Ishikawa (cell line): Measurements from ENCODE around the gene DLEC1.

Experiments
- CEBPB ChIP-seq: IDR thresholded peaks from 2 replicates; pipeline ENCODE4 v1.6.1; 2012
- CREB1 ChIP-seq: IDR thresholded peaks from 2 replicates; pipeline ENCODE4 v1.6.1; 2012; ENCODE audit warnings: low read depth
- EGR1 ChIP-seq: IDR thresholded peaks from 2 replicates; pipeline ENCODE4 v1.6.1; 2012
- EP300 ChIP-seq: IDR thresholded peaks from 2 replicates; pipeline ENCODE4 v1.6.1; 2012; ENCODE audit warnings: borderline replicate concordance
- FOXM1 ChIP-seq: IDR thresholded peaks from 2 replicates; pipeline ENCODE4 v1.6.1; 2012; ENCODE audit warnings: low read depth, borderline replicate concordance
- MAX ChIP-seq: IDR thresholded peaks from 2 replicates; pipeline ENCODE4 v1.6.1; 2012
- NFIC ChIP-seq: IDR thresholded peaks from 2 replicates; pipeline ENCODE4 v1.6.1; 2012
- RAD21 ChIP-seq: IDR thresholded peaks from 2 replicates; pipeline ENCODE4 v1.6.1; 2012; ENCODE audit warnings: low read depth
- REST ChIP-seq: IDR thresholded peaks from 2 replicates; pipeline ENCODE4 v1.6.1; 2012; ENCODE audit warnings: low read depth, mild to moderate bottlenecking
- TAF1 ChIP-seq: IDR thresholded peaks from 2 replicates; pipeline ENCODE4 v1.6.1; 2012; ENCODE audit warnings: low read depth, mild to moderate bottlenecking
- TCF12 ChIP-seq: IDR thresholded peaks from 2 replicates; pipeline ENCODE4 v1.6.1; 2012; ENCODE audit warnings: low read depth
- TEAD4 ChIP-seq: IDR thresholded peaks from 2 replicates; pipeline ENCODE4 v1.6.1; 2012
- YY1 ChIP-seq: IDR thresholded peaks from 2 replicates; pipeline ENCODE4 v1.6.1; 2012; ENCODE audit warnings: low read depth
- ZBTB7A ChIP-seq: IDR thresholded peaks from 2 replicates; pipeline ENCODE4 v1.6.1; 2012; ENCODE audit warnings: low read depth
- TF ChIP-seq, protein P1 (sequence below): IDR thresholded peaks from 2 replicates; pipeline ENCODE4 v1.6.1; 2012

DLEC1 gene

GRCh38 chr3:38099518-38099917, 60.5 kb downstream of the DLEC1 start:
- no peak for TF ChIP-seq REST

DNA sequence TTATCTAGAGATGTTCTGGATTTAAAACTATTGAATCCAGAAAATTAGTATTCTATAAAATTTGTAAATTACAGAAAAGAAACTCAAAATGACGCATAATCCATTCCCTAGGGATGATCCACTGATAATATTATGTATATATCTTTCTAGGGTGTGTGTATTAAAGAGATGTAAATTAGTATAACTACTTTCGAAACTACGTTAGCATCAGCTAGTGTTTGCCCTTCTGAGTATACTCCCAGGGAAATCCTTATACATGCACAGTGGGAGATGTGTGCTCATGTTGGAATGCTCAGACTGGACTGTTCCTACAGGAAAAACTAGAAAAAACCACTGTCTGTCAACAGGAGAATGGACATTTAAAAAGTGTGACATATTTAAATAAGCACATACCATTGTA, 61.5 kb downstream of the DLEC1 start:
- TF ChIP-seq TCF12 (no peak), YY1 (no peak), ZBTB7A (no peak), EP300 (no peak), EGR1 (no peak), TAF1 (no peak), TEAD4 (no peak), CREB1 (no peak), FOXM1 (no peak), RAD21 (no peak), REST (no peak), CEBPB (no peak), NFIC (no peak), MAX (no peak)
- TF ChIP-seq, protein P1, sequence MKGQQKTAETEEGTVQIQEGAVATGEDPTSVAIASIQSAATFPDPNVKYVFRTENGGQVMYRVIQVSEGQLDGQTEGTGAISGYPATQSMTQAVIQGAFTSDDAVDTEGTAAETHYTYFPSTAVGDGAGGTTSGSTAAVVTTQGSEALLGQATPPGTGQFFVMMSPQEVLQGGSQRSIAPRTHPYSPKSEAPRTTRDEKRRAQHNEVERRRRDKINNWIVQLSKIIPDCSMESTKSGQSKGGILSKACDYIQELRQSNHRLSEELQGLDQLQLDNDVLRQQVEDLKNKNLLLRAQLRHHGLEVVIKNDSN: no peak

- TF ChIP-seq FOXM1: no peak
- no peak for TF ChIP-seq CREB1
- TF ChIP-seq TAF1: no peak
- no peak for TF ChIP-seq TCF12
- no peak for TF ChIP-seq CEBPB
- TF ChIP-seq MAX: no peak
- TF ChIP-seq RAD21: no peak
- TF ChIP-seq EGR1: no peak
- no peak for TF ChIP-seq NFIC
- TF ChIP-seq YY1: no peak
- no peak for TF ChIP-seq ZBTB7A
These were observed 62.9 kb downstream of the DLEC1 start for GRCh38 chr3:38101811-38102443.

DNA sequence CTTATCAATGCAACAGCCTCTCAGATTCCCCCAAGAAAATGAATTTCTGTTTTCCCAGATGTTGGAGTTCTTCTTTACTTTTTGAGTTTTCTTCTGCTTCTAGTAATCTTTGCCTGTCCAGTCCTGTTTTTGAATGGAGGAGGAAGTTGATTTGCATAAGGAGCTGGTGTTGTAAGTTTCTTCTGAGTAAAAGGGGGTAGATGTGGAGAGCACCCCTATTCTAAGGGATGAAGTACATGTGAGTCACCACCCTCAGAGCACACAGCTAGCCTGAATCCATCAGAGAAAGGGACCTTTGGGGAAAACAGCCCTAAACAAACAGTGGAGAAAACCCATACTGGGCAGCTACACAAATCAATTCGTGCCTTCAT, 63.4 kb downstream of the DLEC1 start:
- TF ChIP-seq, protein P1: no peak
- no peak for TF ChIP-seq REST
- no peak for TF ChIP-seq MAX
- TF ChIP-seq FOXM1: no peak
- TF ChIP-seq TEAD4: no peak
- no peak for TF ChIP-seq EP300
- TF ChIP-seq CEBPB: no peak
- TF ChIP-seq EGR1: no peak
- TF ChIP-seq TAF1: no peak
- TF ChIP-seq TCF12: no peak
- TF ChIP-seq ZBTB7A: no peak
- TF ChIP-seq CREB1: no peak
- TF ChIP-seq RAD21: no peak
- TF ChIP-seq NFIC: no peak

DNA sequence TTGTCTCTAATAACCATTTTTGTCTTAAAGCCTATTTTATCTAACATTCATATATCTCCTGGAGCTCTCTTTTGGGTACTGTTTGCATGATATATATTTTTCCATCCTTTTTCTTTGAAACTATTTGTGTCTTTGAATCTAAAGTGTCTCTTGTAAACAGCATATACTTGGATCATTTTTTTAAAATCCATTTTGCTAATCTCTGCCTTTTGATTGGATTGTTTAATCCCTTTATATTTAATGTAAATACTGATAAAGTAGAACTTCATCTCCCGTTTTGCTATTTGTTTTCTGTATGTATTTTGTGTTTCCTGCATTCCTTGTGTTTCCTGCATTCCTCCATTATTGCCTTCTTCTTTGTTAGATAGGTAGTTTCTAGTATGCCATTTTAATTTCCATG, 66.5 kb downstream of the DLEC1 start:
- TF ChIP-seq TEAD4: no peak
- TF ChIP-seq ZBTB7A: no peak
- TF ChIP-seq TCF12: no peak
- TF ChIP-seq CREB1: no peak
- no peak for TF ChIP-seq REST
- TF ChIP-seq EP300: no peak
- no peak for TF ChIP-seq RAD21
- no peak for TF ChIP-seq EGR1
- no peak for TF ChIP-seq TAF1
- TF ChIP-seq FOXM1: no peak
- TF ChIP-seq, protein P1: no peak
